ENCODE measurements around the gene SIGLEC12.
"Not testable (repeated sequence)": the region's sequence is repeated elsewhere in the genome, so short reads cannot be mapped to it uniquely, and the experiment has no call there.

The SIGLEC12 gene

DNA sequence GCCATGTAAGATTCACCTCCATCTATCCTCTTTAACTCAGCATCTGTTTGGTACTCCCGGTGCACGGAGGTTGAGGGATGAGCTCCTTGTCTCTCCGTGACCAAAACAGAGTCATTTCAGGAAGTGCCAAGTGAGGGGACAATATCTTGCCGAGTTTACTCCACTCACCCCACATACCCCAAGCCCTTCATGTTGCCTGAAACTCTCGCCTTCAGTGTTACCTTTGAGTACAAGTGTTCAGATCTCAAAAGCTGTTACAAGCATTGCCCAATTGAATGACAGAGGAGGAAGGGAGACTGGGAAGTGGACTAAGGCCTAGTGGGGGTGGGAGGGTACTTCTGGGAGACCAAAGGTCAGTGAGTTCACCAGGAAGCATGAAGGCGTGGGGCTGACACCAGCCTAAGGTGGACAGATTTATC is 6.0 kb upstream of the SIGLEC12 start:
- TF ChIP-seq ZFX (IDR thresholded peaks at IDR 0.05) = no peak
- no peak overlapping the region for H3K27ac ChIP-seq

DNA sequence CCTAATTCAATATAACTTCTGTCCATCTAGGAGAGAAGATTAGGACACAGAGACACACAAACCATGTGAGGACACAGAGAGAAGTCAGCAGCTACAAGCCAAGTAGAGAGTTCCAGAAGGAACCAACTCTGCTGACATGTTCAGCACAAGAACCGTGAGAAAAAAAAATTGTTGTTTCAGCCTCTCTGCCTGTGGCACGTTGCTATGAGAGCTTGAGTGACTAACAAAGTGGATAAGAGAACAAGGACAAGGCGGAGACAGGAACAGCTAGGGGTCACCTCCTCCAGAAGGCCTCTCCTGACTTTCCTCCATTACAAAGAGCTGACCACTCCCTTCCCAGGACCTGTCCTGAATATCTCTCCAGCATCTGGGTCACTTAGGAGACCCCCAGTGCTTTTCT is 5.6 kb upstream of the SIGLEC12 start:
- H3K27ac ChIP-seq = no peak overlapping the region
- no peak for TF ChIP-seq ZFX (IDR thresholded peaks at IDR 0.05)
- no peak for TF ChIP-seq CTCF (conservative IDR thresholded peaks at IDR 0.05)

DNA sequence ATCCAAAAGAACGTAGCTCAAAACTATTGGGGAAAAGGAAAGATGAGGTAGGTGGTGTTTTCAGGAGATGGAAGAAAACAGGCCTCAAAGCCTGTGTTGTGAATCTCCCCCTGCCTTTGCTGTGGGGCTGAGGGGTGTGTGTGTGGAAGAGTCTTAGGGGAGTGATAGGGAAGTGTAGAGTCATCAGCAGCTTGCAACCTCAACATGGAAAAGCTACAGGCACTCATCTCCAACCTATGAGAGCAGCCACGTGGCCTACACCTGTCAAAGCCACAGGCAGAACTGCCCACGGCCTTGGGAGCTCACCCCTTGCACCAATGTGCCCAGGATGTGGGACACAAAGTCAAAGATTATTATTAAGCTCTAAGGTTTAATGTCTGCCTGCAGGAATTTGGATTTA is 4.3 kb upstream of the SIGLEC12 start:
- H3K27ac ChIP-seq = no peak overlapping the region
- TF ChIP-seq CTCF (conservative IDR thresholded peaks at IDR 0.05) (no peak), ZFX (IDR thresholded peaks at IDR 0.05) (no peak)

DNA sequence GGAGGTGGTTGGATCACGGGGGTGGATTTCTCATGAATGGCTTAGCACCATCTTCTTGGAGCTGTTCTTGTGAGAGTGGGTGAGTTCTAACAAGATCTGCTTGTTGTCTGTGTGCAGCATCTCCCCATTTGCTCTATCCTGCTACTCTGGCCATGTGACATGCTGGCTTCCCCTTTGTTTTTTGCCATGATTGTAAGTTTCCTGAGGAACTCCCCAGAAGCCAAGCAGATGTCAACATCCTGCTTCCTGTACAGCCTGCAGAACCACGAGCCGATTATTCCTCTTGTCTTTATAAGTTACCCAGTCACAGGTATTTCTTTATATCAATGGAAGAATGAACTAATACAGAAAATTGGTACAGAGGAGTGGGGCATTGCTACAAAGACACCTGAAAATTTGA is 2.3 kb upstream of the SIGLEC12 start:
- no peak for TF ChIP-seq CTCF (conservative IDR thresholded peaks at IDR 0.05)
- no peak for TF ChIP-seq ZFX (IDR thresholded peaks at IDR 0.05)
- no peak overlapping the region for H3K27ac ChIP-seq

- TF ChIP-seq ZFX (IDR thresholded peaks at IDR 0.05) (no peak), CTCF (conservative IDR thresholded peaks at IDR 0.05) (no peak)
- no peak overlapping the region for H3K27ac ChIP-seq
Observed at GRCh38 chr19:51503286-51503817, 1.8 kb upstream of the SIGLEC12 start.

GRCh38 chr19:51500931-51501330 is 669 bp downstream of the SIGLEC12 start:
- not testable (repeated sequence) for H3K27ac ChIP-seq

- no peak overlapping the region for H3K27ac ChIP-seq
- TF ChIP-seq ZFX (IDR thresholded peaks at IDR 0.05) (no peak), CTCF (conservative IDR thresholded peaks at IDR 0.05) (no peak)
Observed at GRCh38 chr19:51497666-51498065, 3.9 kb downstream of the SIGLEC12 start.

DNA sequence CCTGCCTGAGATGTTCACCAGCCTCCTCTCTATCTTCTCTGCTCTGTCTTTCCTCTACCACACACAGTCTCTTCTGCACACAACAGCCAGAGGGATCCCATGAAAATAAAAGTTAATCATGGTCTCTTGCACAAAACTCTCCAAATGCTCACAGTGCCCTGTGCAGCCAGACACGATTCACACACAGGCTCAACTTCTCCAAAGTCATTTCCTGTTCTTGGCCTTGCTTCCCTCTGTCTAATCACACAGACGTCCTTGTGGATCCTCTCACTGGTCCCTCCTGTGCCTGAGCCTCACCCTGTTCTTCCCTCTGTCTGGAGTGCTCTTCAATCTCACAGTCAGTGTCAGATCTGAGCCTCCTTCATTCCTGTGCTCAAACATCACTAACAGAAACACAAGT is 7.8 kb downstream of the SIGLEC12 start:
- H3K27ac ChIP-seq = no peak overlapping the region
- TF ChIP-seq CTCF (conservative IDR thresholded peaks at IDR 0.05) (no peak), ZFX (IDR thresholded peaks at IDR 0.05) (no peak)

DNA sequence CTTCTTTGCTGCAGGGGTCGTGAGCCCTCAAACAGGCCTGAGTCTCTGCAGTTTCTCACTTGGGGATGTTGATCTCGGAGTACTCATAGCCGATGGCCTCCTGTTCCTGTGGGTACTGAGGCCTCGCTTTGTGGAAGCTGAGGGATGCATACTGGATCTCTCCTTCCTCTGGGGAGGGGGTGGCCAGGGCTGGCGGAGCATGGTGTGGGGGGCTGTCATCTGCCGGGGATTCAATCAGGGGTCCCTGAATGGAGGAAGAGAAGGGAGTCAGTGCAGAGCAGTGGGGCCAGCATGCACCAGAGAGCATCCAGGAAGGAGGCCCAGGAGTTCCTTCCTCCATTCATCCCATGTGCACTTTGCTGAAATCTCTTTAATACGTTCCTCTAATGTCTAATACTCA is 10.0 kb downstream of the SIGLEC12 start:
- TF ChIP-seq CTCF (conservative IDR thresholded peaks at IDR 0.05) (no peak), ZFX (IDR thresholded peaks at IDR 0.05) (no peak)

More for the DNA sequence above, 10.0 kb downstream of the SIGLEC12 start:
- no peak overlapping the region for H3K27ac ChIP-seq

Data from C4-2B (cell line).